ENCODE results near the gene TMEM248. TPM values are rescaled to one million over a fixed set of nuclear protein-coding genes. Genes with fewer than 3 reads are reported as not detected.
A peak's percentile ranks its signal among the peaks of the same experiment; 100 is the strongest.
"Not testable (repeated sequence)": the region's sequence is repeated elsewhere in the genome, so short reads cannot be mapped to it uniquely, and the experiment has no call there.

Gene TMEM248
- total RNA-seq, 1 experiment from 2014 or later: 98.0 TPM

DNA sequence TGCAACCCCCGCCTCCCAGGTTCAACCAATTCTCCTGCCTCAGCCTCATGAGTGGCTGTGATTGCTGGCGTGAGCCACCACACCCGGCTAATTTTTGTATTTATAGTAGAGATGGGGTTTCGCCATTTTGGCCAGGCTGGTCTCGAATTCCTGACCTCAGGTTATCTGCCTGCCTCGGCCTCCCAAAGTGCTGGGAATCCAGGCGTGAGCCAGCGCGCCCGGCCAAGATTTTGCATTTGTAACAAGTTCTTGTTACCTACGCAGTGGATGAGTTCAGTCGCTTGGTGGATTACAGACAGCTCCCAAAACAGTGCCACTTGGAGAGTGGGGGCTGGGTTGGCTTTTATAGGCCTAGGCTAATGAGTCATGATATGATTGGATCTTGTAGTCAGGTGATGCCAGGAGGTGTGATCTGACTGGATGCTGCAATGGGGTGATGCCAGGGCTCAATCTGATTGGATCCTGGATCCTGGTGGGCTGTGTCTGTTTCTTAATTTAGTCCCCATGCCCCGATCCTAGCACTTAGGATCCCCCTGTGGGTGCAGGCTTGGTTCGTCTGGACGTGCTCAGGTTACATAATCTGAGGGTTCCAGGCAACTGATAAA is 54.1 kb downstream of the TMEM248 start:
- no peak for DNase-seq
- H3K36me3 Mint-ChIP-seq (ENCODE audit: insufficient read depth, unreplicated experiment): peaks cover 40% of the 10 kb centered on the region
- peaks cover 9% of the 10 kb centered on the region for H3K9me3 Mint-ChIP-seq (ENCODE audit: unreplicated experiment)
- intact Hi-C loops (cut with micrococcal nuclease; ENCODE audit: unreplicated experiment): no loop called here
- Histone ChIP-seq H3K4me3 (ENCODE audit: low read depth, low read length) (no peak overlapping the region), H3K27me3 (replicated peaks; ENCODE audit: control insufficient read depth, insufficient read depth, low read length) (no peaks in the 10 kb centered on the region), H3K4me1 (peaks cover 44% of the 10 kb centered on the region), H3K9me3 (peaks cover 12% of the 10 kb centered on the region; the same call in 1 of the 2 replicates), H3K36me3 (ENCODE audit: control insufficient read depth, insufficient read depth, low read length) (no peaks in the 10 kb centered on the region)
- H3K27ac Mint-ChIP-seq (ENCODE audit: unreplicated experiment): peak overlapping the region; percentile 39
- peaks cover 26% of the 10 kb centered on the region for H3K4me1 Mint-ChIP-seq (ENCODE audit: low read depth, unreplicated experiment)
- H3K27me3 Mint-ChIP-seq (ENCODE audit: insufficient read depth, unreplicated experiment): no peaks in the 10 kb centered on the region
- no peak for TF ChIP-seq CTCF (IDR thresholded peaks at IDR 0.05; ENCODE audit: insufficient read depth in 1 of 2, low read depth in 1 of 2, low read length in 1 of 2, severe bottlenecking in 1 of 2, unreplicated experiment in 1 of 2)
- ChIA-PET CTCF (no interaction called here), POLR2A (no interaction called here)
- BruUV-seq (replicated peaks): no TSS peak
- H3K4me3 Mint-ChIP-seq (ENCODE audit: unreplicated experiment): no peak overlapping the region

- H3K27me3 ChIP-seq (replicated peaks; ENCODE audit: control insufficient read depth, insufficient read depth, low read length); BruUV-seq (replicated peaks); intact Hi-C loops (cut with micrococcal nuclease; ENCODE audit: unreplicated experiment); CTCF ChIA-PET; POLR2A ChIA-PET; H3K4me3 Mint-ChIP-seq (ENCODE audit: unreplicated experiment); H3K27me3 Mint-ChIP-seq (ENCODE audit: insufficient read depth, unreplicated experiment); H3K27ac Mint-ChIP-seq (ENCODE audit: unreplicated experiment); H3K4me3 ChIP-seq (ENCODE audit: low read depth, low read length); H3K36me3 ChIP-seq (ENCODE audit: control insufficient read depth, insufficient read depth, low read length); DNase-seq; H3K4me1 Mint-ChIP-seq (ENCODE audit: low read depth, unreplicated experiment): not testable (repeated sequence)
- Histone ChIP-seq H3K4me1 (peaks cover 17% of the 10 kb centered on the region), H3K9me3 (peaks cover 20% of the 10 kb centered on the region; the same call in 1 of the 2 replicates)
- Mint-ChIP-seq H3K9me3 (ENCODE audit: unreplicated experiment) (peaks cover 18% of the 10 kb centered on the region), H3K36me3 (ENCODE audit: insufficient read depth, unreplicated experiment) (peaks cover 28% of the 10 kb centered on the region)
These were observed 57.3 kb downstream of the TMEM248 start for GRCh38 chr7:66978312-66978711.

DNA sequence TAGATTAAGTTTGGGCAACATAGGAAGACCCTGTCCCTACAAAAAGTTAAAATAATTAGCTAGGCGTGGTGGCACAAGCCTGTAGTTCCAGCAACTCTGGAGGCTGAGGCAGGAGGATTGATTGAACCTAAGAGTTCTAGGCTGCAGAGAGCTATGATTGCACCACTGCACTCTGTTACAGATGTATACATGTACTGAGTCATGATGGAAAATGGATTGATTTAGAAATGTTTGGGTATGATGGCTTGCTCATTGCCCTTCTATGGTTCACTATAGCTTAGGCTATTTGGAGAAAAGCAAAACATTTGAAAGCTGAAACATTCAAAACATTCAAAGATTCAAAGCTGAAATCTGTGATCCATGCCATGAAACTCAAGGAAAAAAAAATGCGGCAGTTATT is 58.0 kb downstream of the TMEM248 start:
- H3K4me3 Mint-ChIP-seq (ENCODE audit: unreplicated experiment); H3K27me3 ChIP-seq (replicated peaks; ENCODE audit: control insufficient read depth, insufficient read depth, low read length); POLR2A ChIA-PET; intact Hi-C loops (cut with micrococcal nuclease; ENCODE audit: unreplicated experiment); DNase-seq; H3K4me1 Mint-ChIP-seq (ENCODE audit: low read depth, unreplicated experiment); BruUV-seq (replicated peaks); H3K27ac Mint-ChIP-seq (ENCODE audit: unreplicated experiment); H3K36me3 ChIP-seq (ENCODE audit: control insufficient read depth, insufficient read depth, low read length); H3K4me3 ChIP-seq (ENCODE audit: low read depth, low read length); CTCF ChIA-PET; H3K27me3 Mint-ChIP-seq (ENCODE audit: insufficient read depth, unreplicated experiment): not testable (repeated sequence)
- Mint-ChIP-seq H3K9me3 (ENCODE audit: unreplicated experiment) (peaks cover 18% of the 10 kb centered on the region), H3K36me3 (ENCODE audit: insufficient read depth, unreplicated experiment) (peaks cover 24% of the 10 kb centered on the region)
- H3K9me3 ChIP-seq: peaks cover 20% of the 10 kb centered on the region; the same call in 1 of the 2 replicates
- H3K4me1 ChIP-seq: peaks cover 14% of the 10 kb centered on the region; the same call in 1 of the 2 replicates

DNA sequence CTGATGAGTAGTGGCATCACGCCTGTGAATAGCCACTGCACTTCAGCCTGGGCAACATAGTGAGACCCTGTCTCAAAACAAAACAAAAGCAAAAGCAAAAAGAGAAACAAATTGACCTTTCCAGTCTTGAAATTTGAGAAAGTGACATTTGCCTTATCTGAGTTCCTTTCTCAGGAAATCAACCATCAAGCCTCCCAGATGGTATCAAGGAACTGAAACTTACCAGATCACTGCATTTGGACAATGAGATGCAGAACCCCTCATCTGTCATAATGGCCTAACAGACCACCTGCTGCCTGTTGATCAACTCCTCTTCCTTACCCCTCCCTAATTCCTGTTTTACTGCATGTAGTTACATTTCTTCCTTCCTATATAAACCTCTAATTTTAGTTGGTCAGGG is 59.3 kb downstream of the TMEM248 start:
- H3K4me1 ChIP-seq; H3K4me3 ChIP-seq (ENCODE audit: low read depth, low read length); BruUV-seq (replicated peaks); H3K27me3 ChIP-seq (replicated peaks; ENCODE audit: control insufficient read depth, insufficient read depth, low read length); CTCF ChIA-PET; H3K27ac Mint-ChIP-seq (ENCODE audit: unreplicated experiment); H3K4me3 Mint-ChIP-seq (ENCODE audit: unreplicated experiment); H3K27me3 Mint-ChIP-seq (ENCODE audit: insufficient read depth, unreplicated experiment); H3K4me1 Mint-ChIP-seq (ENCODE audit: low read depth, unreplicated experiment); POLR2A ChIA-PET; intact Hi-C loops (cut with micrococcal nuclease; ENCODE audit: unreplicated experiment); DNase-seq; H3K36me3 ChIP-seq (ENCODE audit: control insufficient read depth, insufficient read depth, low read length): not testable (repeated sequence)
- H3K9me3 Mint-ChIP-seq (ENCODE audit: unreplicated experiment): peaks cover 18% of the 10 kb centered on the region
- H3K9me3 ChIP-seq: peaks cover 12% of the 10 kb centered on the region; the same call in 1 of the 2 replicates
- peaks cover 14% of the 10 kb centered on the region for H3K36me3 Mint-ChIP-seq (ENCODE audit: insufficient read depth, unreplicated experiment)

DNA sequence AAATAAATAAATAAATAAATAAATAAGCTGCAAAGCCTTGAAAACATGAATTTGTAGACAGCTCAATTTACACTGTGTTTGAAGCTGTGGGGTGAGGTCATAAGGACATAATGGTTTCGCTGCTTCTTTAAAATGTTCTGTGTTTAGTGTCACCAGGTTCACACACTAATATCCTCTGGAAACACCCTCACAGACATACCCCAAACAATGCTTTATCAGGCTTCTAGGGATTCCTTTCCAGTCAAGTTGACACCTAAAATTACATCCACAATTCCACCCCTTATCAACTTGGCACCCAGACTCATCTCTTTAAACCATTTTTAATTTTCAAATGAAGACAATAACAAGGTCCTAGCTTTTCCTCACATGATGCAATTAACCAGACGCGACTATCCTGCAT is 68.5 kb downstream of the TMEM248 start:
- CTCF ChIA-PET: interaction anchor here (0.7 kb wide), 1 partner anchor 125 kb away, joined by 3 read pairs; no protein-coding TSS in a partner anchor
- H3K27me3 Mint-ChIP-seq (ENCODE audit: insufficient read depth, unreplicated experiment); H3K36me3 ChIP-seq (ENCODE audit: control insufficient read depth, insufficient read depth, low read length); H3K4me1 ChIP-seq; H3K27me3 ChIP-seq (replicated peaks; ENCODE audit: control insufficient read depth, insufficient read depth, low read length); POLR2A ChIA-PET; intact Hi-C loops (cut with micrococcal nuclease; ENCODE audit: unreplicated experiment); DNase-seq; H3K27ac Mint-ChIP-seq (ENCODE audit: unreplicated experiment); H3K4me3 ChIP-seq (ENCODE audit: low read depth, low read length); H3K4me3 Mint-ChIP-seq (ENCODE audit: unreplicated experiment); H3K9me3 Mint-ChIP-seq (ENCODE audit: unreplicated experiment); H3K4me1 Mint-ChIP-seq (ENCODE audit: low read depth, unreplicated experiment); H3K9me3 ChIP-seq; BruUV-seq (replicated peaks): not testable (repeated sequence)
- peaks cover 74% of the 10 kb centered on the region for H3K36me3 Mint-ChIP-seq (ENCODE audit: insufficient read depth, unreplicated experiment)

GRCh38 chr7:66994051-66994450 is 73.0 kb downstream of the TMEM248 start:
- H3K9me3 Mint-ChIP-seq (ENCODE audit: unreplicated experiment); H3K27me3 Mint-ChIP-seq (ENCODE audit: insufficient read depth, unreplicated experiment); DNase-seq; H3K4me1 ChIP-seq; POLR2A ChIA-PET; H3K9me3 ChIP-seq; H3K4me1 Mint-ChIP-seq (ENCODE audit: low read depth, unreplicated experiment); H3K27me3 ChIP-seq (replicated peaks; ENCODE audit: control insufficient read depth, insufficient read depth, low read length); H3K36me3 ChIP-seq (ENCODE audit: control insufficient read depth, insufficient read depth, low read length): not testable (repeated sequence)
- Mint-ChIP-seq H3K4me3 (ENCODE audit: unreplicated experiment) (peak overlapping the region; percentile 97), H3K27ac (ENCODE audit: unreplicated experiment) (peak overlapping the region; percentile 98), H3K36me3 (ENCODE audit: insufficient read depth, unreplicated experiment) (peaks cover 70% of the 10 kb centered on the region)
- intact Hi-C loops (cut with micrococcal nuclease; ENCODE audit: unreplicated experiment): loop anchor here (1.0 to 10.0 kb wide), 7 partner anchors 22 to 399 kb away; no protein-coding TSS in a partner anchor
- TSS peak; percentile 53 for BruUV-seq (replicated peaks)
- CTCF ChIA-PET: interaction anchor here (0.7 kb wide), 1 partner anchor 957 kb away, joined by 5 read pairs; no protein-coding TSS in a partner anchor
- H3K4me3 ChIP-seq (ENCODE audit: low read depth, low read length): peak overlapping the region; percentile 64

All from Caco-2 (cell line).